ENCODE data around the gene LONP1.

GRCh38 chr19:5676772-5677105 is 43.2 kb downstream of the LONP1 start:
- no peak for TF ChIP-seq CTCF (IDR thresholded peaks at IDR 0.05; ENCODE audit: low read depth, low read length)
- TF ChIP-seq MAX (IDR thresholded peaks at IDR 0.05; ENCODE audit: low read depth, low read length) = no peak

Data from NB4 (cell line).